Lung (tissue), 12 donors: ENCODE results near the gene ATP5PF. TPM values are rescaled to one million over a fixed set of nuclear protein-coding genes. Genes with fewer than 3 reads are reported as not detected.

Experiments used
- ATAC-seq: fragments of 200-7000 bp; cut with Tn5 transposase; one replicate; pipeline ENCODE4 v1.9.1; 2020; ENCODE audit warnings: moderate number of reproducible peaks; ENCODE audit not compliant: insufficient read depth, low FRiP score
- DNase-seq, 3 donors: peaks; one replicate each; pipeline ENCODE4 v3.0.0-alpha.2; 2013 to 2017
- H3K27ac ChIP-seq, 2 donors: one replicate each; pipeline ENCODE4 v1.5.1; 2013; ENCODE audit warnings: mild to moderate bottlenecking in 2 of 2, moderate library complexity in 2 of 2, control low read depth in 1 of 2, inconsistent platforms in 1 of 2, low read depth in 1 of 2, low read length in 1 of 2
- H3K27me3 ChIP-seq, 3 donors: one replicate each; pipeline ENCODE4 v1.5.1; 2013; ENCODE audit warnings: low read length in 2 of 3; ENCODE audit not compliant: control insufficient read depth in 3 of 3, insufficient read depth in 3 of 3
- H3K36me3 ChIP-seq, 4 donors: one replicate each; pipeline ENCODE4 v1.5.1; 2013; ENCODE audit warnings: low read length in 4 of 4, mild to moderate bottlenecking in 1 of 4, moderate library complexity in 1 of 4; ENCODE audit not compliant: control insufficient read depth in 4 of 4, insufficient read depth in 4 of 4
- H3K4me1 ChIP-seq, 5 donors: one replicate each; pipeline ENCODE4 v1.5.1; 2013; ENCODE audit warnings: low read length in 5 of 5, mild to moderate bottlenecking in 2 of 5, moderate library complexity in 1 of 5; ENCODE audit not compliant: control insufficient read depth in 5 of 5, insufficient read depth in 5 of 5
- H3K4me3 ChIP-seq: one replicate; pipeline ENCODE4 v1.5.1; 2013; ENCODE audit warnings: mild to moderate bottlenecking, control low read depth, moderate library complexity
- H3K9ac ChIP-seq, 2 donors: one replicate each; pipeline ENCODE4 v1.5.1; 2013; ENCODE audit warnings: low read length in 2 of 2, control low read depth in 1 of 2; ENCODE audit not compliant: insufficient read depth in 1 of 2
- H3K9me3 ChIP-seq, 4 donors: one replicate each; pipeline ENCODE4 v1.5.1; 2013; ENCODE audit warnings: low read length in 3 of 4, mild to moderate bottlenecking in 1 of 4, moderate library complexity in 1 of 4; ENCODE audit not compliant: control insufficient read depth in 4 of 4, insufficient read depth in 3 of 4
- CTCF ChIP-seq: IDR thresholded peaks from 2 replicates; pipeline ENCODE4 v1.5.1; 2012; ENCODE audit warnings: mild to moderate bottlenecking; ENCODE audit errors: control extremely low read depth, extremely low read depth
- WGBS, 2 donors: extraction: QIAGEN DNeasy Blood & Tissue Kit; methylation state at CpG; one replicate each; pipeline ENCODE4 v1.1.7; 2013; 5-methylcytosine and 5-hydroxymethylcytosine counted together
- polyA plus RNA-seq, 2 donors: library from polyadenylated mRNA; stranded (reverse); fragments of 200-250 nt; gene quantifications; one replicate each; pipeline ENCODE4 v1.2.1, GENCODE V29; 2013
- total RNA-seq, 2 donors: library from RNA; depleted of rRNA in 1 of 2; stranded (reverse); fragments of >200 nt in 1 of 2; gene quantifications; one replicate each; pipeline ENCODE4 v1.2.1, GENCODE V29; 2014 to 2021
- donor health status: control.
- donor health status: control.
- donor health status: Bipolar disorder and iron deficiency.
- donor health status: healthy.
- donor health status: DM: yes; HTN: yes; CAD: no.

The ATP5PF gene
- total and polyA plus RNA-seq, 4 donors, result 72.8 to 289 (median 133) TPM

GRCh38 chr21:25752416-25752815, 17.7 kb upstream of the ATP5PF start:
- WGBS, 2 donors, result 97 to 99% methylated on average over 1 of the region's 1 CpG
- TF ChIP-seq CTCF, result no peak
- DNase-seq (no peak), ATAC-seq (no peak)
- Histone ChIP-seq H3K4me1 (no peaks in the 10 kb centered on the region), H3K27me3 (no peaks in the 10 kb centered on the region), H3K9me3 (no peaks in the 10 kb centered on the region), H3K4me3 (no peak overlapping the region), H3K27ac (no peak overlapping the region), H3K36me3 (peaks cover 4 to 35% (median 19%) of the 10 kb centered on the region in 4 donors), H3K9ac (no peak overlapping the region)

- no peak for DNase-seq
- H3K27me3 ChIP-seq, result no peaks in the 10 kb centered on the region
- H3K27ac ChIP-seq, result no peak overlapping the region
- no peak for TF ChIP-seq CTCF
- no peak for ATAC-seq
- 71 to 82% methylated on average over 6 of the region's 6 CpGs for WGBS, 2 donors
- no peak overlapping the region for H3K9ac ChIP-seq
- peaks cover 4 to 36% (median 18%) of the 10 kb centered on the region in 4 donors for H3K36me3 ChIP-seq
- no peaks in the 10 kb centered on the region for H3K9me3 ChIP-seq
- no peak overlapping the region for H3K4me3 ChIP-seq
- H3K4me1 ChIP-seq, result no peaks in the 10 kb centered on the region
Observed at GRCh38 chr21:25750085-25750484, 15.4 kb upstream of the ATP5PF start.

GRCh38 chr21:25744854-25745253, 10.2 kb upstream of the ATP5PF start:
- H3K4me3 ChIP-seq, result no peak overlapping the region
- DNase-seq, result no peak
- H3K4me1 ChIP-seq, result no peaks in the 10 kb centered on the region
- ATAC-seq, result no peak
- 97 to 100% methylated on average over 2 of the region's 2 CpGs for WGBS, 2 donors
- H3K36me3 ChIP-seq, result peaks cover 2 to 24% (median 4%) of the 10 kb centered on the region in 4 donors
- no peak overlapping the region for H3K9ac ChIP-seq
- H3K9me3 ChIP-seq, result no peaks in the 10 kb centered on the region
- H3K27ac ChIP-seq, result no peak overlapping the region
- H3K27me3 ChIP-seq, result no peaks in the 10 kb centered on the region
- TF ChIP-seq CTCF, result no peak

GRCh38 chr21:25742900-25743299, 8.2 kb upstream of the ATP5PF start:
- Histone ChIP-seq H3K4me3 (no peak overlapping the region), H3K4me1 (peaks cover 0 to under 1% (median 0%) of the 10 kb centered on the region in 5 donors), H3K36me3 (peaks cover 0 to 15% (median under 1%) of the 10 kb centered on the region in 4 donors), H3K9me3 (no peaks in the 10 kb centered on the region), H3K9ac (no peak overlapping the region), H3K27ac (no peak overlapping the region), H3K27me3 (no peaks in the 10 kb centered on the region)
- DNase-seq (no peak), ATAC-seq (no peak)
- no peak for TF ChIP-seq CTCF
- WGBS, 2 donors, result 98 to 99% methylated on average over 3 of the region's 3 CpGs
